Amniotic epithelial cell (primary cell): ENCODE data around the gene SLC33A1.
"Not testable (repeated sequence)": the region's sequence is repeated elsewhere in the genome, so short reads cannot be mapped to it uniquely, and the experiment has no call there.

Experiments
- DNase-seq: peaks from one replicate; pipeline ENCODE4 v3.0.0-alpha.2; 2010; ENCODE audit warnings: low read depth

The SLC33A1 gene

DNA sequence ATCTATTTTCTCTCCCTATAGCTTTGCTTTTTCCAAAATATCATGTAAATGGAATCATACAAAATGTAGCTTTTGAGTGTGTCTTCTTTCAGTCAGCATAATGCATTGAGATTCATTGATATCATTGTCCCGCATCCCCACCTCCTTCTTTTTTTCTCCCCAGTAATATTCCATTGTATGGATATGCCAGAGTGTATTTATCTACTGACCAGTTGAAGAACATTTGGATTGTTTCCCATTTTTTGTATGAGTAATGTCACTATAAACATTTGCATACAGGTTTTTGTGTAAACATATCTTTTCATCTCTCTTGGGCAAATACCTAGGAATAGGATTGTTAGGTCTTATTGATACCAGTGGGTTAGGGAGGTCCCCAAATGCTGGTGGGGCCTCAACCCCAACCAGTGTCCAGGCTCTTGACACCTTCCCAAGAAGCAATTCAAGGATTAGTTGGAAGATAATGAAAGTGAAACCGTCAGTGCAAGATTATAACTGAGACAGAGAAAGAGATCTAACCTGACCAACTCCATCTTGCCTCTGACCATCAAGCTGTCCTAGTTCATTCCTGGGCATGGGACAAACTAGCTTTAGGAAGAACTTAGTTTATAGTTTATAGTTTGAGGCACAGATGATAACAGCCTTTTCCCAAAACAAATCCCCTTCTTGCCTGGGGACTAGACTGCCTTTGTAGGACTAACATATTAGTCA is 7.4 kb upstream of the SLC33A1 start:
- no peak for DNase-seq

DNA sequence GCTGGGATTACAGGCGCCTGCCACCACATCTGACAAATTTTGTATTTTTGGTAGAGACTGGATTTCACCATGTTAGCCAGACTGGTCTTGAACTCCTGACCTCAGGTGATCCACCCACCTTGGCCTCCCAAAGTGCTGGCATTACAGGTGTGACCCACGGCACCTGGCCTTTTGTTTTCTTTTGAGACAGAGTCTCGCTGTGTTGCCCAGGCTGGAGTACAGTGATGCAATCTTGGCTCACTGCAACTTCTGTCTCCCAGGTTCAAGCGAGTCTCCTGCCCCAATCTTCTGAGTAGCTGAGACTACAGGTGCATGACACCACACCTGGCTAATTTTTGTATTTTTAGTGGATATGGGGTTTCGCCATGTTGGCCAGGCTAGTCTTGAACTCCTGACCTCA is 6.2 kb upstream of the SLC33A1 start:
- not testable (repeated sequence) for DNase-seq

DNA sequence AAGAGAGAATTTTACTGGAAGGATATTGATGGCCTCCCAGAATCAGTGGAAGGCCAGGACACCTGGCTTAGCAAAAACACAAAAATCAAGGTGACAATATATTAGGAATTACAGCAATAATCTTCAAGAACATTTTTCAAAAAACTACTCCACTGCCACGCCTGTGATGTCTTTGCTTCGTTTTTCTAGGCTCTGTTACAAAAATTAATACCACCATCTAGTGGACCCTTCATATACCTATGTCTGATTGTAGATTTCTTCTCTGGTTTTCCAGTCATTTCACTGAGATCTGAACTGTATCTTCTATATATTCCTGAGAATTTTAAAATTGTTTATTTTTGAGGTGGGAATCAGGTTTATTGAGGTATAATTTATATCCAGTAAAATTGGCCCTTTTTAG is 5.6 kb upstream of the SLC33A1 start:
- DNase-seq = no peak

DNA sequence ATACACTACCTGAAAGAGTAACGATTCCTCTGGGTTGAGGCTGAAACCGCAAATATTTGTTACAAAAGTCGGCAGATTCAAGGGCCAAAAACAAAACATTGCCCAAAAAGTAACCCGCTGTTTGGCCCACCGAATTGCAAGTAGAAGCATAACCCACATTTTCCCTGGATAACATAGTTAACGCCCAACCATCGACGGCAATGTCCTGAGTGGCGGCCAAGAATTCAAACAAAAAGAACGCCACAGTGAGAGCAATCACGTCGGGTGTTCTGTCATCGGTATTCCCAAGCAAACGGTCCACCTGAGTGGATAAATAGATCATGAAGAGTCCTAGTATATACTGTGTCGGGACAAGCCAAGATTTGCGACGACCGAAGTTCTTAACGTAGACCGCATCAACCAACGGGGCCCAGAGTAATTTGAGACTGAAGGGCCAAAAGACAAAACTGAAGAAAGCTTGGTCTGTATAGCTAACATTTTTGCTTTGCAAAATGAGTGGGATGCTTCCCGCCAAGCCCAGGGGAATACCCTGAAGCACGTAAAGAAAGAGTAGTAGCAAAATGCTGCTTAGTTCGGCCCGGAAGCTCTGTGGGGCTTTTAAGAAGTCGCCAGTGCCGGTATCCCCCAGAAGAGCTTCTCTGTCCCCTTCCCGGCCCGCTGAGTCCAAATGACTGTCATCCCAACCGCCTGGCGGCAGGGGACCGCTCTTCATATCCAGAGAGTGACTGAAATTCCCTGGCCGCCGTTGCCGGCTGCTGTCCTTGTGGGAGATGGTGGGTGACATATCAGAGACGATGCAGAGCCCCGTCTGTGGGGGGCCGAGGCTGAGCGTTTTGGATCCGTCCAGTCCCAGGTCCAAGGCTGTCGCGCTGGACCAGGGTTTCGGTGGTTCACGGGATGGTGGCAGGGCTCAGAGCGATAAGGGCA is 750 bp downstream of the SLC33A1 start:
- no peak for DNase-seq

DNA sequence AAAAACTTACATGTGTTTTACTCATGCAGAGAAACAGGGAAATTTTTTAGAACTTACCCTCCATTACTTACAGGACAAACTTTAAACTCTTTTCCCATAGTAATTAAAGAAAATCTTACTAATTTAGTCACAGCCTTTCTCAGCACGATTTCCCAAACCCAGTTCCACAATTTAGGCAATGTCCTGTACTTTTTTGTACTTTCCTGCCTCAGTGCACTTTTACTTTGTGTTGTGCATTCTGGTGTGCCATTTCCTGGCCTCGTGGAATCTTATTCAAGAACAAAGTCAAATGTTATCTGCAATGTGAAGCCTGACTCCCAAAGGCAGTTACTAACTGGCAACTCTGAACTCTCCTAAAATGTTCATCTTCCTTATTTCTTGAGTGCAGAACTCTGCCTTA is 1.9 kb downstream of the SLC33A1 start:
- DNase-seq = no peak

DNA sequence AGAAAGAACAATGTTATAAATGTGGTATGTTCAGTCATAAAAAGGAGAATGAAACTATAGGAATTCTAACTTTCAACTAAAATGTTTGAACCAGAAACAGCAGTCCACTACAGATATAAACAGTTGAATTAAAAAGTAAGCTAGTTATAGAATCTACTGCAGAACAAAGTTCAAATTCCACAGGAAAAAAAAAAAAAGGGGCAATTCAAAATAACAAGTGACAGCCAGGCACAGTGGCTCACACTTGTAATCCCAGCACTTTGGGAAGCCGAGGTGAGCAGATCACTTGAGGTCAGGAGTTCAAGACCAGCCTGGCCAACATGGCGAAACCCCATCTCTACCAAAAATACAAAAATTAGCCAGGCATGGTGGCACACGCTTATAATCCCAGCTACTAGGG is 4.8 kb downstream of the SLC33A1 start:
- not testable (repeated sequence) for DNase-seq

DNA sequence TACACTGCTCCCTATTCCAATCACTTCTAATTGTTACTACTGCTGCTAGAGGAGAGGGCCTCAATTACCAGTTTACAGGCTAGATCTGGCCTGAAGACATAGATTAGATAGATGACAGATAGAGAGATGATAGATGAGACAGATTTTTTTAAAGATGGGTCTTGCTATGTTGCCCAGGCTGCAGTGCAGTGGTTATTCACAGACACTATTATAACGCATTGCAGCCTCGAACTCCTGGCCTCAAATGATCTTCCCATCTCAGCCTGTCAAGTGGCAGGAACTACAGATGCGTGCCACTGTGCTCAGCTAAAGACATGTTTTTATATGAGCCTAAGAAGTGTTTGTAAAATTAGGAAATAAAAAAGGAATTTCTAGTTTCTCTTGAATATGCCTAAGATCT is 6.2 kb downstream of the SLC33A1 start:
- DNase-seq = no peak

DNA sequence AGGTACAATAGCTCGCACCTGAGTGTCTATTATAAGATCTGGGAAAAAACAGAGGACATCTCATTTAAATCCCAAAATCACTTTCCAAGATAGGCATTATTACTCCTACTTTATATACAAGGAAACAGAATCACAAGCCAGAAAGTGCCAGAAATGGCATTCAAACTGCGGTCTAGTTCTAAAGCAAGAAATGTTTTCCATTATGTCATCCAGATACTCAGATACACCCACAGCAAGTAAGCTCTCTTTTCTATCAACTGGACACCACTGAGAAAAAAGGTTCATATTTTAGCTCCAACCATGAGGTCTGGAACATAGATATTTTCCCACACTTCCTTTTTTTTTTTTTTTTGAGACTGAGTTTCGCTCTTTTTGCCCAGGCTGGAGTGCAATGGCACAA is 8.1 kb downstream of the SLC33A1 start:
- peak; percentile 28 for DNase-seq

DNA sequence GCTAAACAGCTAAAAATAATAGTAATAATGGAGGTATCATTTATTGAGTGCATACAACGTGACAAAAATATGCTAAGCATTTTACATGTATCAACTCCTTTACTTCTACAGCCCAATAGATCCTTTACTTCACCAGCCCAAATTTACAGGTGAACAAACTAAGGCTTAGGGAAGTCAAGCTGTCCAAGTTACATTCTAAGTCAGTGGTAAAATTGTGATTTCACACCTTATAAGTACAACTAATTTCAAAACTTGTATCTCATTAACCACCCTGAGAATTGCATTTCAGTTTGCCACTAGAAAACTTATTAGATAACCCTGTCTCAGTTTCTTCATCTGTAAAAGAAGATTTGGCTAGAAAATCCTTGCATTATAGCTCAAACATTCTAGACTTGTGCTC is 10.7 kb downstream of the SLC33A1 start:
- no peak for DNase-seq

DNA sequence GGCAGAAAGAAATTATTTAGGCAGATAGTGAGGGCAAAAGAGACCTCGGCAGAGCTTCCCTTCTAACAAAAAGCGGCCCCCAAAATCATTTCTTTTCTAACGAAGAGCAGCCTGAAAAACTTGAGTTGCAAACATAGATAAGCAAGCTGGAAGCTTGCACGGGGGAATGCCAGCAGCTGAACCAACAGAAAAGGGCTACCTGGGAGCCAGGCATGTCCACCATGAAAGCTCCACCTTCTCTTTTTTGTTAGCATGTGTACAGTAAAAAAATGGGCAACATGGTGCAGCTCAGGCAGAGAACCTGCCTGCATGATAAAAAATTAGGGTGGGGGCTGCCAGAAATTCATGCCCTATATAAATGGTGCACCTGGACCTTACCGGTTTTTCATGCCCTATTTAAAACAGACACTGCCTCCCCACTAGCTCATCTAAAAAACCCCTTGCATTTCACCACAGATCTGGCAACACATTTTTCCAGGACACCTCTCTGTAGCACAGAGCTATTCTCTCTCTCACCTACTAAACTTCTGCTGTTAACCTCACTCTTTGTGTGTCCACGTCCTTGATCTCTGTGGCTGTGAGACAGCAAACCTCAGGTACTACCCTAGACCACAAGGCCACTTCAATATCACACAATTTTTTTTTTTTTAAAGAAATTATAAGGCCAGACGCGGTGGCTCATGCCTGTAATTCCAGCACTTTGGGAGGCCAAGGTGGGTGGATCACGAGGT is 18.7 kb downstream of the SLC33A1 start:
- DNase-seq = no peak

DNA sequence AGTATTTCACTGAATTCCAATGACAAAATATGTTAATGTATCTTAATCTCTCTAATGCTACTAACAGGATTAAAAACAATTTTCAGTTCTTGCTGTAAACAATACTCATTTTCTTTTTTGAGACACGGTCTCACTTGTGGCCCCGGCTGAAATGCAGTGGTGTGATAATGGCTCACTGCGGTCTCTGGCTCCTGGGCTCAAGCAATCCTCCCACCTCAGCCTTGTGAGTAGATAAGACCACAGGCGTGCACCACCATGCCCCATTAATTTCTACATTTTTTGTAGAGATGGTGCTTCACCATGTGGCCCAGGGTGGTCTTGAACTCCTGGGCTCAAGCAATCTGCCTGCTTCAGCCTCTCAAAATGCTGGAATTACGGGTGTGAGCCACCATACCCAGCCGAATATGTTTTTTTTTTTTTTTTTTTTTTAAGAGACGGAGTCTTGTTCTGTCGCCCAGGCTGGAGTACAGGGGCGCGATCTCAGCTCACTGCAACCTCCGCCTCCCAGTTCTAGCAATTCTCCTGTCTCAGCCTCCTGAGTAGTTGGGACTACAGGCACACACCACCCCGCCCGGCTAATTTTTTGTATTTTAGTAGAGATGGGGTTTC is 25.6 kb downstream of the SLC33A1 start:
- DNase-seq = not testable (repeated sequence)

DNA sequence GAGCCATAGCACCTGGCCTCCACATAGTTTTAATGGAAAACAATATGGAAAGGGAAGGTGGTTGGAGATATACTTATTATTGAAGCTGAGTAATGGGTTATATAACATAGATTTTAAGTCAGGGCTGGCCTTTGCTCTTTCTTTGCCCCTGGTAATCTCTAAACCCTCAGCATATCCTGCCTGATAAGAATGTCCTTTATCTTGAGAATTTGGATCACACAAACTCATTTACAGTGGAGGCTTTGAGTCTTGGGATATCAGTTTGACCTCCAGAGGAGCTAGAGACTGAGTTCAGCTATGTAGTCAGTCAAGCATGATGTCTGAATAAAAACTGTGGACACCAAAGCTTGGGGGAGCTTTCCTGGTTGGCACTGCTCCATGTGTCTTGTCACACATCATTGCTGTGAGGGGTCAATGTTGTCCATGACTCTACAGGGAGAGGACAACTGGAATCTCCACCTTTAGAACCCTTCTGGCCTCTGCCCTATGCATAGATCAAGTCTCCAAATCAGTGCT is 39.1 kb downstream of the SLC33A1 start:
- DNase-seq = no peak

DNA sequence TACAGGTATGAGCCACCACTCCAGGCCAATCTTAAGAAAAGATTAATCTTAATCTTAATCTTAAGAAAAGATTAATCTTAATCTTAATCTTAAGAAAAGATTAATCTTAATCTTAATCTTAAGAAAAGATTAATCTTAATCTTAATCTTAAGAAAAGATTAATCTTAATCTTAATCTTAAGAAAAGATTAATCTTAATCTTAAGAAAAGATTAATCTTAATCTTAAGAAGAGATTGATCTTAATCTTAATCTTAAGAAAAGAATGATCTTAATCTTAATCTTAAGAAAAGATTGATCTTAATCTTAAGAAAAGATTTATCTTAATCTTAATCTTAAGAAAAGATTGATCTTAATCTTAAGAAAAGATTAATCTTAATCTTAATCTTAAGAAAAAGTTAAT is 41.0 kb downstream of the SLC33A1 start:
- DNase-seq = not testable (repeated sequence)

DNA sequence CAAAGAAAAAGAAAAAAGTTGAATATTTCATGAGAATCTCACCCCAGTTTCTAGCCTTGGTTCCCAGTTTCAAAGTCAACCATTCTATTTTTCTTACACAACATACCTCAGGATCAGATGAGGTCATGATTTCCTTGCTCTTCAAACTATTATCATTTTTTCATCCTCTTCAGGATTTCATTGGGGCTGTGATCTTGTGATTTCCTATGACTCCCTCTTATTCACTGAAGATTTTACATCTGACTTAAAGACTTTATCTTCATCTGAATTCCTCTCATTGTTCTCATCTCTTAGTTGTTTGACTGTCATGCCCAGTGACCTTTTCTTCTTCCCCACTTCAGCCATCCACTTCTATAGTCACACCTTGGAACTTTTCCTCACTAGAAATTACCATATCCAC is 45.0 kb downstream of the SLC33A1 start:
- DNase-seq = peak; percentile 37

DNA sequence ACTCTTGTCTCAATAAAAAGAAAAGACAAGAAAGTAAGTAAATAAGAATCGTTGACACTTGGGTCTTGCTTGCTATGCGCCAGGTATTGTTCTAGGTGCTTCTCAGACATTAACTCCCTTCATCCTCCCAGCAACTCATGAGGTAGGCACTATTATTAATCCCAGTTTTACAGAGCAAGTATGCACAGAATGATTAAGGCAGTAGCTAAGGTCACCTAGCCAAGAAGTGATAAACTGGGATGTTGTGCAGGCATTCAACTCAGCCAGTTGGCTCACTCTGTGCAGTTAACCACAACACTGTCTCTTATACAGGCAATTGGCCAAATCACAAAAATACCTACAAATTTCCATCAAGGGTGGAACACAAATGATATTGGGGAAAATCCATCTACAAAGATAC is 46.4 kb downstream of the SLC33A1 start:
- peak; percentile 25 for DNase-seq

DNA sequence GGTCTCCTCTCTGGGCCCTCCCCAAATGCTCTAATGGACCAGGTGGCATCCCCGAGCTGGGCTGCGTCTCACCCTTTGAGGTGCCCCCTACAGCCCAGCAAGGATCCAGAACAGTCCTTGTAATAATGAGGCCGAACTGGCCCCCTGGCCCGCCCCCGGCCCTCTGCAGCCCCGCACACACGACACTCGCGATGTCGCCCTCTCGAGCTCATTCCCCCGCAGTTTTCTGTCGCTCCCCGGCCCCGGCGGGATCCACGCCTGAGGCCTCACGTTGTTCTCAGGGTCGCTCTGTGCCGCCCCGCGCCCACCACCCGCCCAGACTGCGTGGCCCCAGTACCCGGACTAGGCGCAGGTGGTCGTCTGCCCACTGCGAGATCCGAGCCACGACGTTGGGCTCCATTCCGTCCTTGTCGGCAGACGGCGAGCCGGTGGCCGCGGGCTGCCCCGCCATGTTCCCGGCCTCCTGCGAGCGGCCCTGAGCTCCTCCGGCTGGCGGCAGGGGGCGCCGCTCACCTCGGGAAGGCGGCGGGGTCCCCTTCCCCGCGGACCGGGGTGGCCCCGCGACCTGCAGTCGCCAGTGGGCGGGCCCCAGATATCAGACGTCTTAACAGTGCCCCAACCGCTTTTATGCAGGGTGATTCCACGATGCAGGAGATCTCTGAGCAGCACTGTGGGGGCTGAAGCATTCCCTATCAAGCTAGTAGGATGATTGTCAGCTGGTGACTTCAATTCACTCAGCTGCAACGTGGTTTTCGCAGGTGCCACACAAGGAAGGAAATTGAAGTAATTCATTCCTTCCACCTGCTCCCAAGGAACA is 48.2 kb downstream of the SLC33A1 start, which contains the start of gene C3orf33:
C3orf33 (minus strand) TSS at position 477 of the 817 bp plus-strand sequence; CDS start at position 451, 26 bp downstream.
- DNase-seq = peak; percentile 31

DNA sequence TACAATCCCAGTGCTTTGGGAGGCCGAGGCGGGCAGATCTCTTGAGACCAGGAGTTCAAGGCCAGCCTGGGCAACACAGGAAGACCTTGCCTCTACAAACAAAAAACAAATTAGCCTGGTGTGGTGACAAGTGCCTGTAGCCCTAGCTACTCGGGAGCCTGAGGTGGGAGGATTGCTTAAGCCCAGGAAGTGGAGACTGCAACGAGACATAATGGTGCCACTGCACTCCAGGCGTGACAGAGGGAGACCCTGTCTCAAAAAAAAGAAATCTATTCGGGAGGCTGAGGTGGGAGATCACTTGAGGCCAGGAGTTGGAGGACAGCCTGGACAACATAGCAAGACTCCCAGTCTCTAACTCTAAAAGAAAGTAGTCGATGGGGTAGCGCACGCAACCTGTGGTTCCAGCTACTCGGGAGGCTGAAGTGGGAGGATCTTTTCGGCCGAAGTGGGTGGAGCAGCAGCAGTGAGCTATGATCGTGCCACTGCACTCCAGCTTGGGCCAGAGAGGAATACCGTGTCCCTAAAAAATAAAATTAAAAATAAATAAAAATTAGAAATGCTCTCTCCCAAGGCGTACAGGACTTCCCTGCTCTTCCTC is 48.9 kb downstream of the SLC33A1 start:
- DNase-seq = peak; percentile 9

DNA sequence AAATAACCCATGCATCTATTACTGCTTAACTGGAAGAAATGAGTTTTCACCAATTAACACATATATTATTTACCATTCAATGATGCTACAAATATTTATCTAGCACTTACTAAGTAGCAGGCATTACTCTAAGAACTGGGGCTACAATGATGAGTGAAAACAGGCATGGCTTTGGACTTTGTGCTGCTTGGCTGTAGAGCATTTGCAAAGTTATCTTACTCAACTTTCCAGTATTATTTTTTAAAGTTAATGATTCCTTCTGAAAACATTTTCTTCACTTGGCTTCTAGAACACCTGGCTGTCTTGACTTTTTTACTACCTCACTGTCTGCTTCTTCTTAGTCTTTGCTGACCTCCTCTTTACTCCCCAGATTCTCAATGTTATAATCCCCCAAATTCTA is 49.9 kb downstream of the SLC33A1 start:
- DNase-seq = no peak

DNA sequence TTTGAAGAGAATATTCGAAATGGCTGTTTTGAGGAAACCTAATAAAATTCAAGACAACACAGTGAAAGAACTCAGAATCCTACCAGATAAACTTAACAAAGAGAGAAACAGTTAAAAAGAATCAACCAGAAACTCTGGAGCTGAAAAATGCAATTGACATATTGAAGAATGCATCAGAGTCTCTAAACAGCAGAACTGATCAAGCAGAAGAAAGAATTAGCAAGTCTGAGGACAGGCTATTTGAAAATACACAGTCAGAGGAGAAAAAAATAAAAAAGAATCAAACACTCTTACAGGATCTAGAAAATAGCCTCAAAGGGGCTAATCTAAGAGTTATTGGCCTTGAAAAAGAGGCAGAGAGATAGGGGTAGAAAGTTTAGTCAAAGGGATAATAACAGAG is 61.7 kb downstream of the SLC33A1 start:
- DNase-seq = no peak

DNA sequence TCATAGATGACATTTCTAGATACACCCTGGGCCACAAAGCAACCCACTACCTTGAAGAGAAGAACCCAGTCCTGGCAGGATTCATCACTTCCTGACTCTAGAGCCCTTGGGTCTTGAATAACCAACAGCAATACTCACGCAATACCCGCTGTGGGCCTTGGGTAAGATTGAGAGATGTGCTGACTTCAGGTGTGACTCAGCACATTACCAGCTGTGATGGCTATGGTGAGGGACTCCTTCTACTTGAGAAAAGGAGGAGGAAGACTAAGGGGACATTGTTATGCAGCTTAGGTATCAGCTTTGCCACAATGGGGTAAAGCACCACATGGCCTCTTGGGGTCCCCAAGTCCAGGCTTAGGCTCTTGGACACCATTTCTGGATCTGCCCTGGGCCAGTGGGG is 63.0 kb downstream of the SLC33A1 start:
- DNase-seq = peak; percentile 54
